Lower lobe of right lung (tissue), 2 donors: ENCODE results near the gene SLC22A31. TPM values are rescaled to one million over a fixed set of nuclear protein-coding genes. Genes with fewer than 3 reads are reported as not detected.

Source experiments
- ATAC-seq, 2 donors: fragments of 200-7000 bp; cut with Tn5 transposase; one replicate each; pipeline ENCODE4 v1.9.1; 2020 to 2022; ENCODE audit warnings: mild to moderate bottlenecking in 2 of 2, moderate library complexity in 2 of 2
- DNase-seq: peaks from one replicate; pipeline ENCODE4 v3.0.0-alpha.2; 2020
- H3K27ac ChIP-seq: fragments of 200-600 bp; one replicate; pipeline ENCODE4 v1.8.0; 2022
- H3K27me3 ChIP-seq: fragments of 200-600 bp; one replicate; pipeline ENCODE4 v1.8.0; 2022; ENCODE audit warnings: low read depth
- H3K36me3 ChIP-seq: fragments of 200-600 bp; one replicate; pipeline ENCODE4 v1.8.0; 2022; ENCODE audit warnings: mild to moderate bottlenecking
- H3K4me1 ChIP-seq: fragments of 200-600 bp; one replicate; pipeline ENCODE4 v1.8.0; 2022
- H3K4me3 ChIP-seq: fragments of 200-600 bp; one replicate; pipeline ENCODE4 v1.8.0; 2022; ENCODE audit warnings: mild to moderate bottlenecking
- H3K9me3 ChIP-seq: fragments of 200-600 bp; one replicate; pipeline ENCODE4 v1.8.0; 2022
- intact Hi-C: fragments of 100-400 bp; cut with DNase I; formaldehyde crosslinking; loops from one replicate; pipeline ENCODE4 v1.11.0; 2022
- total RNA-seq: library from RNA; stranded (reverse); fragmentation: NEBNext Ultra II Directional; extraction: Animal tissue kit (Norgen Biotek cat#: 25700); gene quantifications from one replicate; pipeline ENCODE4 v1.2.1, GENCODE V29; 2021
- TF ChIP-seq, protein P1 (sequence below): fragments of 200-600 bp; IDR thresholded peaks from one replicate; pipeline ENCODE4 v1.8.0; 2022; ENCODE audit warnings: antibody characterized with exemption, mild to moderate bottlenecking
- donor health status: DM: no; HTN: yes; CAD: no; lungs with severe emphysema.

Gene SLC22A31
- total RNA-seq, 1 donor from 2014 or later: 132 TPM

DNA sequence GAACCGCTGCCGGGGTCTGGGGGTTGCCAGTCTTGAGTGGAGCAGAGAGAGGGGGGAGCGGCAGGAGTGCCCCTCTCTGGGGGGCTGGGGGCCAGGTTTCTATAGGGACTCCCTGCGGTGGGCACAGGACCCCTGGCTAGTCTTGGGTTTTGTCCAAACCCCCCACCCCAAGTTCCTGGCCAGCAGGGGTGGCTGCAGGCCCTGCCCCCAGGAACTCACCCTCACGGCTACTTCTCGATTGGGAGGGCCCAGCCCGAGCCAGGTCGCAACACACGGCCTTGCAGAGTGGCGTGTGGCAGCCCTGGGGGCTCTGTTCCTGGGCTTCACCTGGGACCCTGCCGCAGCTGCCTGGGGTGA is 28.2 kb downstream of the SLC22A31 start:
- ATAC-seq (no peak), DNase-seq (no peak)
- no peaks in the 10 kb centered on the region for H3K9me3 ChIP-seq
- H3K4me3 ChIP-seq: no peak overlapping the region
- H3K27me3 ChIP-seq: peaks cover 46% of the 10 kb centered on the region
- no peaks in the 10 kb centered on the region for H3K36me3 ChIP-seq
- H3K4me1 ChIP-seq: peaks cover 17% of the 10 kb centered on the region
- TF ChIP-seq, protein P1, sequence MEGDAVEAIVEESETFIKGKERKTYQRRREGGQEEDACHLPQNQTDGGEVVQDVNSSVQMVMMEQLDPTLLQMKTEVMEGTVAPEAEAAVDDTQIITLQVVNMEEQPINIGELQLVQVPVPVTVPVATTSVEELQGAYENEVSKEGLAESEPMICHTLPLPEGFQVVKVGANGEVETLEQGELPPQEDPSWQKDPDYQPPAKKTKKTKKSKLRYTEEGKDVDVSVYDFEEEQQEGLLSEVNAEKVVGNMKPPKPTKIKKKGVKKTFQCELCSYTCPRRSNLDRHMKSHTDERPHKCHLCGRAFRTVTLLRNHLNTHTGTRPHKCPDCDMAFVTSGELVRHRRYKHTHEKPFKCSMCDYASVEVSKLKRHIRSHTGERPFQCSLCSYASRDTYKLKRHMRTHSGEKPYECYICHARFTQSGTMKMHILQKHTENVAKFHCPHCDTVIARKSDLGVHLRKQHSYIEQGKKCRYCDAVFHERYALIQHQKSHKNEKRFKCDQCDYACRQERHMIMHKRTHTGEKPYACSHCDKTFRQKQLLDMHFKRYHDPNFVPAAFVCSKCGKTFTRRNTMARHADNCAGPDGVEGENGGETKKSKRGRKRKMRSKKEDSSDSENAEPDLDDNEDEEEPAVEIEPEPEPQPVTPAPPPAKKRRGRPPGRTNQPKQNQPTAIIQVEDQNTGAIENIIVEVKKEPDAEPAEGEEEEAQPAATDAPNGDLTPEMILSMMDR: no peak
- intact Hi-C loops: no loop called here
- no peak overlapping the region for H3K27ac ChIP-seq

DNA sequence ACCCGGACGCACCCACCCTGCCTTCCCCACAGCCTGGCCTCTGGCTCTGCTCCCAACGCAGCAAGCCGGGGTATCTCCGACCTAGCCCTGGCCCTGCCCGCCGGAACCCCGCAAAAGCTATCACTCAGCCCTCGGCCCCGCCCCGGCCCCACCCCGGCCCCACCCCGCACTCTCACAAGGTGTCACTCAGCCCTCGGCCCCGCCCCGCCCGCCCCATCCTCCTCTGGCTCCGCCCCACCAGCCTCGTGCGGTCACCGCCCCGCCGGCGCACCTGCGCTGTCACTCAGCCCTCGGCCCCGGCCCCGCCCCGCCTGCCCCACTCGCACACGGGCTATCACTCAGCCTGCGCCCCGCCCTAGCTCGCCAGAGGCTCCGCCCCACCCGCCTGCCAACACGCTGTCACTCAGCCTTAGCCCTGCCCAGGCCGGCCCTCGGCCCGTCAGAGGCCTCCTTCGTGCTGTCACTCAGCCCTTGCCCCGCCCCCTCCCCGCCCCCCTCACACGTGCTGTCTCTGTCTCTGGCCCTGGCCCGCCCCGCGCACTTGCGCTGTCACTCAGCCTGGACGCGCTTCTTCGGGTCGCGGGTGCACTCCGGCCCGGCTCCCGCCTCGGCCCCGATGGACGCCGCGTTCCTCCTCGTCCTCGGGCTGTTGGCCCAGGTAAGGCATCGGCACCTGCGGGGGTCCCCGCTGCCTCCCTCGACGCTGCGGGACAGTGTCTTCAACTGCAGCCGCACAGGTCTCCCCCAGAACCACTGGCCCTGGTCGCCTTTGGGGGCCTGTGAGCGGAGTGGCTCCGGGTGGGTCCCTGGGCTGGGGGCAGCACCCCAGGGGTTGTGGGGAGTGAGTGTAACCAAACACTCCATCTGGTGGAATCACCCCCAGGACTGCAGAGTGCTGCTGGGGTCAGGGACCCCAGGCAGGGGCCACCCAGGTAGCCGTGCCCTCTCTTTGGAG is 28.8 kb downstream of the SLC22A31 start, which contains the start of gene CDH15:
CDH15 (plus strand) TSS at position 533 of the 955 bp plus-strand sequence; CDS start at position 617, 84 bp downstream.
- ATAC-seq (peak; percentile 95), DNase-seq (peak; percentile 96)
- Histone ChIP-seq H3K4me3 (peak within 1 kb of the TSS; percentile 41), H3K36me3 (no peaks in the 10 kb centered on the region), H3K27me3 (peaks cover 52% of the 10 kb centered on the region), H3K4me1 (peaks cover 20% of the 10 kb centered on the region), H3K27ac (no peak within 1 kb of the TSS), H3K9me3 (no peaks in the 10 kb centered on the region)
- TF ChIP-seq, protein P1: no peak
- intact Hi-C loops: no loop called here

DNA sequence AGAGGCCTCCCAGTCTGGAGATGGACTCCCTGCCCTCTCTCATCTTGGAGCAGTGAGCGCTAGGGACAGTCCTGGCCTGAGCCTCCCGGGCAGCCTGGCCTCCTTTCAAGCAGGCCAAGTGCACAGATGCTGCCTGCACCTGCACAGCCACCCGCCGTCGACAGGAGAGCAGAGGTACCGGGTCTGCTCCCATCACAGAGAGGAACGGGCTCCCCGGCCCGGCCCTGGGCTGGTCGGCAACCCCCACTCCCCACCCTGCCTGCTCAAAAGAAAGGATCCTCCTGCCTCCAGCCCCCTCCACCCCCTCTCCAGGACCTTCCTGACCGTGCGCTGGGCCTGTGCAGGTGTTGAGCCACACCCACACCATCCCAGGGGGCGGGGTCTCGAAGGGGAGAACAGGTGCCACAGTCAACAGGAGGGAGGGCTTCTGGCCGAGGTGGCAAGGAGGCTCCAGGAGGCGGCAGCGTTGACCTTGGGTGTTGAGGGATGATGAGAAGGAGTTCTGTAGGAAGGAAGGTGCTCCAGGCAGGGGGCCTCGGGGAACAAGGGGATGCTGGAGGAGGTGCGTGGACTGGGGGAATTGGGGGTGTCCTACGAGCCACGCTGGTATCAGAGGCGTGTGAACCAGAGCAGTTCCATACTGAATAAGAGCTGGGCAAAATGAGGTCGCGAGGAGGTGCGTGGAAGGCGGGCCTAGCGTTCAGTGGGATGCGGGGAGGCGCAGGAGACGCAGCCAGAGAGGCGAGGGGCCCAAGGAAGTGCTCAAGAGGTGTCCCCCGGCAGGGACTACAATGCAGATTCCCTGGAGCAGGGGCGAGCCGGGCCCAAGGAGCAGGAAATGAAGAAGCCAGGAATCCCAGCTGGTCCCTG is 29.8 kb downstream of the SLC22A31 start:
- Histone ChIP-seq H3K9me3 (no peaks in the 10 kb centered on the region), H3K27me3 (peaks cover 44% of the 10 kb centered on the region), H3K36me3 (no peaks in the 10 kb centered on the region), H3K4me1 (peaks cover 20% of the 10 kb centered on the region), H3K27ac (no peak overlapping the region), H3K4me3 (peak overlapping the region; percentile 41)
- DNase-seq (peak; percentile 77), ATAC-seq (peak; percentile 34 to 42)
- intact Hi-C loops: no loop called here
- TF ChIP-seq, protein P1: no peak

DNA sequence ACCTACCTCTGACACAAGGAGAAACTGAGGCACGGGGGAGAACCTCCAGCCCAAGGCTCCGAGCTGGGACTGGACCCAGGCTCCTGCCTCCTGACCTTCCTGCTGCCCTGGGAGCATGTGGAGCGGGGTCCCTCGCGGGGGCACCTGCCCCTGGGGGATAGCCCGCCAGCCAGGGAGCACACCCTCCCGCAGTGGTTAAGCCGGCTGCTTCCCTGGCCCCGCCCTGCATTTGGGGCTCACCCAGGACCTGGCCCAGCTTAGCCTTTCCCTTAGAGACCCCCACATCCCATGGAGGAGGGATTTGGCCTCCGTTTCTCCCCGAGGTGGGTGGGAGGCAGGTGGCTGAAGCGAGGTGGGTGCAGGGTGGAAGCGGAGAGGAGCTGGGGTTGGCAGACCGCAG is 30.6 kb downstream of the SLC22A31 start:
- Histone ChIP-seq H3K27ac (no peak overlapping the region), H3K27me3 (peaks cover 41% of the 10 kb centered on the region), H3K9me3 (no peaks in the 10 kb centered on the region), H3K36me3 (no peaks in the 10 kb centered on the region), H3K4me3 (no peak overlapping the region), H3K4me1 (peaks cover 20% of the 10 kb centered on the region)
- TF ChIP-seq, protein P1: no peak
- intact Hi-C loops: no loop called here
- no peak for ATAC-seq
- DNase-seq: no peak

DNA sequence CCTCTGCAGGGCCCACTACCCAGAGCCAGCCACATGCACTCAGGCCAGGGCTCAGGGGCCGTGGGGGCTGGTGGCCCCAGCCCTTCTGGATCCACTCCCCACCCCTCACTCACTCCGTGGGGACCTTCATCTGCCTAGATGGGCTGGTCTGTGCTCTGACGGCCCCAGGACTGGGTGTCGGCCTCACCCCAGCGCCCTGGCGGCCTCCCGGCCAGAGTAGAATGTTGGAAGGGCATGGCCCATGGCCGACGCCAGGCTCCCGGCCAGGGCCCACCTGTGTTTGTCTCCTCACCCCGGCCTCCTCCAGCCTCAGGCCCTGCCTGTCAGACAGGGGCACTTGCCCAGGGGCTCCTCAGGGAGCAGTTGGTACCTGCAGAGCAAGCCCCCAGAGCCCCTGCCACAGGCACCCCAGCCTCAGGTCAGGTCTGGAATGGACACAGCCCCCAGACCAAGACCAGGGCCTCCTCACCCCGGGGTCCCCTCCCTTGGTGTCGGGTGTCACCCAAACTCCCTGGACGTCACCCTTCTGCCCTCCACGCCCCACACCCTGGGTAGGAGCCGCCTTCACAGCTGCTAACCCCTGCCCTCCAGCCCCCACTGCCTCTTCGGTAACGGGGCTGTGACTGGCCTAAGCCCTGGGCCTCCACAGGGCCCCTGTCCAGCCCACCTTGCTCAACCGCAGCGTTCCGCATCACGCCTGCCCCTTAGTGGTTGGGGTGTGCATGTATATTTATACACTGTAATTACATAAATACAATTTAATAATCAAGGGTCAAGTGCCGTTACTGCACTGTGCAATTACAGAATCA is 31.8 kb downstream of the SLC22A31 start:
- Histone ChIP-seq H3K27ac (no peak overlapping the region), H3K9me3 (no peaks in the 10 kb centered on the region), H3K27me3 (peaks cover 41% of the 10 kb centered on the region), H3K36me3 (no peaks in the 10 kb centered on the region), H3K4me3 (no peak overlapping the region), H3K4me1 (peaks cover 20% of the 10 kb centered on the region)
- ATAC-seq: no peak
- DNase-seq: no peak
- intact Hi-C loops: no loop called here
- TF ChIP-seq, protein P1: no peak
